HepG2 (cell line): ENCODE results near the gene BCL2L1. TPM values are rescaled to one million over a fixed set of nuclear protein-coding genes. Genes with fewer than 3 reads are reported as not detected.

Experiments used
- ARID2 ChIP-seq: sonication (generic); formaldehyde crosslinking; IDR thresholded peaks from 2 replicates; pipeline ENCODE4 v1.8.1; 2022; ENCODE audit warnings: mild to moderate bottlenecking, missing genetic modification reagents, borderline replicate concordance
- ATF5 ChIP-seq: sonication (generic); formaldehyde crosslinking; IDR thresholded peaks from 2 replicates; pipeline ENCODE4 v1.4.0; 2020; ENCODE audit warnings: mild to moderate bottlenecking, low read depth, missing genetic modification reagents
- KLF13 ChIP-seq: sonication (generic); formaldehyde crosslinking; IDR thresholded peaks from 2 replicates; pipeline ENCODE4 v1.4.0; 2020; ENCODE audit warnings: mild to moderate bottlenecking, missing genetic modification reagents
- MAF1 ChIP-seq: sonication (generic); formaldehyde crosslinking; IDR thresholded peaks from 2 replicates; pipeline ENCODE4 v1.5.0; 2020; ENCODE audit warnings: missing genetic modification reagents, borderline replicate concordance
- MLXIP ChIP-seq: sonication (generic); formaldehyde crosslinking; IDR thresholded peaks from 2 replicates; pipeline ENCODE4 v1.9.0; 2021; ENCODE audit warnings: missing genetic modification reagents, borderline replicate concordance
- MTF1 ChIP-seq: sonication (generic); formaldehyde crosslinking; IDR thresholded peaks from 2 replicates; pipeline ENCODE4 v1.5.0; 2020; ENCODE audit warnings: missing genetic modification reagents
- RBFOX2 ChIP-seq: fragments of 200-400 bp; formaldehyde crosslinking; IDR thresholded peaks from 2 replicates; pipeline ENCODE4 v1.6.1; 2017; ENCODE audit warnings: low read depth, mild to moderate bottlenecking, low read length
- RFX1 ChIP-seq: fragments of 450-650 bp; IDR thresholded peaks from 2 replicates; pipeline ENCODE4 v1.6.1; 2017
- RORA ChIP-seq: sonication (generic); formaldehyde crosslinking; IDR thresholded peaks from 2 replicates; pipeline ENCODE4 v1.5.0; 2020; ENCODE audit warnings: mild to moderate bottlenecking, missing genetic modification reagents, moderate library complexity
- RXRB ChIP-seq: IDR thresholded peaks from 2 replicates; pipeline ENCODE4 v1.6.1; 2016; ENCODE audit warnings: borderline replicate concordance, missing genetic modification reagents, missing compliant biosample characterization
- TBX3 ChIP-seq: fragments of 450-650 bp; IDR thresholded peaks from 2 replicates; pipeline ENCODE4 v1.6.1; 2017; ENCODE audit warnings: antibody characterized with exemption, mild to moderate bottlenecking, inconsistent platforms, borderline replicate concordance
- THRA ChIP-seq: sonication (generic); formaldehyde crosslinking; IDR thresholded peaks from 2 replicates; pipeline ENCODE4 v1.4.0; 2020; ENCODE audit warnings: missing genetic modification reagents, borderline replicate concordance
- ZNF10 ChIP-seq: sonication (generic); formaldehyde crosslinking; IDR thresholded peaks from 2 replicates; pipeline ENCODE4 v1.4.0; 2020; ENCODE audit warnings: mild to moderate bottlenecking, low read depth, missing genetic modification reagents, borderline replicate concordance
- ZNF17 ChIP-seq: sonication (generic); formaldehyde crosslinking; IDR thresholded peaks from 2 replicates; pipeline ENCODE4 v1.5.0; 2020; ENCODE audit warnings: mild to moderate bottlenecking, missing genetic modification reagents
- ZNF326 ChIP-seq: sonication (generic); formaldehyde crosslinking; IDR thresholded peaks from 2 replicates; pipeline ENCODE4 v1.4.0; 2020; ENCODE audit warnings: missing genetic modification reagents, borderline replicate concordance
- ZNF782 ChIP-seq: sonication (generic); formaldehyde crosslinking; IDR thresholded peaks from 2 replicates; pipeline ENCODE4 v1.4.0; 2020; ENCODE audit warnings: missing genetic modification reagents, mild to moderate bottlenecking, borderline replicate concordance
- ZNF850 ChIP-seq: sonication (generic); formaldehyde crosslinking; conservative IDR thresholded peaks from 2 replicates; pipeline ENCODE4 v1.9.0; 2021; ENCODE audit warnings: mild to moderate bottlenecking, missing genetic modification reagents
- polyA plus RNA-seq, 8 experiments: library from polyadenylated mRNA; depleted of rRNA in 3 of 8; stranded (reverse) in 7 of 8; unstranded in 1 of 8; fragments of >200 nt; fragmentation: Illumina TruSeq in 4 of 8; extraction: Trizol in 4 of 8; gene quantifications; 2 replicates each; pipeline versions ENCODE4 v1.2.1 to v1.2.3, GENCODE V29; 2011 to 2016; ENCODE audit warnings: low read depth in 4 of 8, missing spikeins in 1 of 8, mixed read lengths in 1 of 8; ENCODE audit not compliant: insufficient read depth in 1 of 8
- total RNA-seq, 5 experiments: library from RNA; depleted of rRNA; stranded (reverse); fragments of >200 nt; fragmentation: Illumina TruSeq; extraction: Trizol; gene quantifications; 2 replicates each; pipeline ENCODE4 v1.2.3, GENCODE V29; 2016; ENCODE audit warnings: low read depth in 1 of 5
- TF ChIP-seq, protein P1 (sequence below): sonication (generic); formaldehyde crosslinking; IDR thresholded peaks from 2 replicates; pipeline ENCODE4 v1.4.0; 2020; ENCODE audit warnings: mild to moderate bottlenecking, missing genetic modification reagents, borderline replicate concordance

Gene BCL2L1
- total and polyA plus RNA-seq, 2 of the 13 experiments (the other 11 are each of a cell fraction or from before 2014, with no cell fraction given) = 164 to 258 TPM

GRCh38 chr20:31720486-31721407 is 1.9 kb downstream of the BCL2L1 start (continued):
- TF ChIP-seq, protein P1, sequence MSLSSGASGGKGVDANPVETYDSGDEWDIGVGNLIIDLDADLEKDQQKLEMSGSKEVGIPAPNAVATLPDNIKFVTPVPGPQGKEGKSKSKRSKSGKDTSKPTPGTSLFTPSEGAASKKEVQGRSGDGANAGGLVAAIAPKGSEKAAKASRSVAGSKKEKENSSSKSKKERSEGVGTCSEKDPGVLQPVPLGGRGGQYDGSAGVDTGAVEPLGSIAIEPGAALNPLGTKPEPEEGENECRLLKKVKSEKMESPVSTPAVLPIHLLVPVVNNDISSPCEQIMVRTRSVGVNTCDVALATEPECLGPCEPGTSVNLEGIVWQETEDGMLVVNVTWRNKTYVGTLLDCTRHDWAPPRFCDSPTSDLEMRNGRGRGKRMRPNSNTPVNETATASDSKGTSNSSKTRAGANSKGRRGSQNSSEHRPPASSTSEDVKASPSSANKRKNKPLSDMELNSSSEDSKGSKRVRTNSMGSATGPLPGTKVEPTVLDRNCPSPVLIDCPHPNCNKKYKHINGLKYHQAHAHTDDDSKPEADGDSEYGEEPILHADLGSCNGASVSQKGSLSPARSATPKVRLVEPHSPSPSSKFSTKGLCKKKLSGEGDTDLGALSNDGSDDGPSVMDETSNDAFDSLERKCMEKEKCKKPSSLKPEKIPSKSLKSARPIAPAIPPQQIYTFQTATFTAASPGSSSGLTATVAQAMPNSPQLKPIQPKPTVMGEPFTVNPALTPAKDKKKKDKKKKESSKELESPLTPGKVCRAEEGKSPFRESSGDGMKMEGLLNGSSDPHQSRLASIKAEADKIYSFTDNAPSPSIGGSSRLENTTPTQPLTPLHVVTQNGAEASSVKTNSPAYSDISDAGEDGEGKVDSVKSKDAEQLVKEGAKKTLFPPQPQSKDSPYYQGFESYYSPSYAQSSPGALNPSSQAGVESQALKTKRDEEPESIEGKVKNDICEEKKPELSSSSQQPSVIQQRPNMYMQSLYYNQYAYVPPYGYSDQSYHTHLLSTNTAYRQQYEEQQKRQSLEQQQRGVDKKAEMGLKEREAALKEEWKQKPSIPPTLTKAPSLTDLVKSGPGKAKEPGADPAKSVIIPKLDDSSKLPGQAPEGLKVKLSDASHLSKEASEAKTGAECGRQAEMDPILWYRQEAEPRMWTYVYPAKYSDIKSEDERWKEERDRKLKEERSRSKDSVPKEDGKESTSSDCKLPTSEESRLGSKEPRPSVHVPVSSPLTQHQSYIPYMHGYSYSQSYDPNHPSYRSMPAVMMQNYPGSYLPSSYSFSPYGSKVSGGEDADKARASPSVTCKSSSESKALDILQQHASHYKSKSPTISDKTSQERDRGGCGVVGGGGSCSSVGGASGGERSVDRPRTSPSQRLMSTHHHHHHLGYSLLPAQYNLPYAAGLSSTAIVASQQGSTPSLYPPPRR (CRISPR knock-in tag) = peak; percentile 93
- TF ChIP-seq RFX1 (no peak), RXRB (peak; percentile 96), ZNF782 (CRISPR knock-in tag) (peak; percentile 70; the same call in 1 of the 2 replicates), KLF13 (CRISPR knock-in tag) (0 out of 2 replicates have a peak, but pooled peaks have one; percentile 59), ZNF17 (CRISPR knock-in tag) (no peak), ZNF326 (CRISPR knock-in tag) (0 out of 2 replicates have a peak, but pooled peaks have one; percentile 52), MTF1 (CRISPR knock-in tag) (0 out of 2 replicates have a peak, but pooled peaks have one; percentile 50), ARID2 (CRISPR knock-in tag) (peak; percentile 93; the same call in 1 of the 2 replicates), RBFOX2 (peak; percentile 45), ATF5 (no peak), TBX3 (peak; percentile 81; the same call in 1 of the 2 replicates), ZNF10 (CRISPR knock-in tag) (no peak), THRA (CRISPR knock-in tag) (peak; percentile 95), MAF1 (CRISPR knock-in tag) (peak; percentile 87; the same call in 1 of the 2 replicates), RORA (CRISPR knock-in tag) (no peak), ZNF850 (peak; percentile 86; the same call in 1 of the 2 replicates), MLXIP (no peak)
